Measurements from ENCODE around the gene EIF4G2. TPM values are rescaled to one million over a fixed set of nuclear protein-coding genes. Genes with fewer than 3 reads are reported as not detected.

The EIF4G2 gene
- total RNA-seq, 1 experiment from 2014 or later, result 2,422 TPM

DNA sequence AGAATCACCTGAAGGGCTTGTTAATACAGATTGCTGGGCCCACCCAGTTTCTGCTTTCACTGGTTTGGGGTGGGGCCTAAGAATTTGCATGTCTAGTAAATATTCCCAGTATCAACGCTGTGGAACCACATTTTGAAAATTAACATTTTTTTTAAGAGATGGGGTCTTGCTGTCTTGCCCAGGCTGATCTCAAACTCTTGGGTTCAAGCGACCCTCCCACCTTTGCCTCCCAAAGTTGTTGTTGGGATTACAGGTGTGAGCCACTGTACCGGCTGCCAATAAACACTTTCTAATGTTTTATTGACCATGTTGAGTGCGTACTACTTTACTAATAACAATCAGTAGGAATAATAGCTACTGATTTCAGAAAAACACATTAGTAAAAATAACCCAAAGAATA lies 2.5 kb downstream of the EIF4G2 start:
- ATAC-seq, result no peak
- Histone ChIP-seq H3K9me3 (ENCODE audit: control insufficient read depth, insufficient read depth, low read depth, low read length) (no peaks in the 10 kb centered on the region), H3K4me3 (ENCODE audit: low read depth in 2 of 2, low read length in 2 of 2) (peak overlapping the region; percentile 83 to 86), H3K4me1 (ENCODE audit: control insufficient read depth, insufficient read depth, low read length) (peaks cover 54% of the 10 kb centered on the region), H3K27me3 (ENCODE audit: control insufficient read depth, insufficient read depth, low read length) (no peaks in the 10 kb centered on the region), H3K27ac (ENCODE audit: low read length) (peak overlapping the region; percentile 96), H3K36me3 (ENCODE audit: control insufficient read depth, insufficient read depth, low read length) (peaks cover 64% of the 10 kb centered on the region)
- no TSS peak for BruUV-seq (replicated peaks)
- TF ChIP-seq, protein P1, sequence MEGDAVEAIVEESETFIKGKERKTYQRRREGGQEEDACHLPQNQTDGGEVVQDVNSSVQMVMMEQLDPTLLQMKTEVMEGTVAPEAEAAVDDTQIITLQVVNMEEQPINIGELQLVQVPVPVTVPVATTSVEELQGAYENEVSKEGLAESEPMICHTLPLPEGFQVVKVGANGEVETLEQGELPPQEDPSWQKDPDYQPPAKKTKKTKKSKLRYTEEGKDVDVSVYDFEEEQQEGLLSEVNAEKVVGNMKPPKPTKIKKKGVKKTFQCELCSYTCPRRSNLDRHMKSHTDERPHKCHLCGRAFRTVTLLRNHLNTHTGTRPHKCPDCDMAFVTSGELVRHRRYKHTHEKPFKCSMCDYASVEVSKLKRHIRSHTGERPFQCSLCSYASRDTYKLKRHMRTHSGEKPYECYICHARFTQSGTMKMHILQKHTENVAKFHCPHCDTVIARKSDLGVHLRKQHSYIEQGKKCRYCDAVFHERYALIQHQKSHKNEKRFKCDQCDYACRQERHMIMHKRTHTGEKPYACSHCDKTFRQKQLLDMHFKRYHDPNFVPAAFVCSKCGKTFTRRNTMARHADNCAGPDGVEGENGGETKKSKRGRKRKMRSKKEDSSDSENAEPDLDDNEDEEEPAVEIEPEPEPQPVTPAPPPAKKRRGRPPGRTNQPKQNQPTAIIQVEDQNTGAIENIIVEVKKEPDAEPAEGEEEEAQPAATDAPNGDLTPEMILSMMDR (IDR thresholded peaks at IDR 0.05), result no peak
- no peak for TF ChIP-seq TCF7L2 (IDR thresholded peaks at IDR 0.05; ENCODE audit: low read depth, low read length)
- DNase-seq (ENCODE audit: low read depth, low spot score), result no peak
- intact Hi-C loops (cut with micrococcal nuclease; ENCODE audit: unreplicated experiment), result loop anchor here (5.0 kb wide), 2 partner anchors 51 to 121 kb away; partner anchors contain the start of gene ZBED5
- ChIA-PET CTCF (no interaction called here), POLR2A (interaction anchor here (0.7 kb wide), 1 partner anchor 107 kb away, joined by 3 read pairs; no protein-coding TSS in a partner anchor)
- in situ Hi-C loops (cut with HindIII; ENCODE audit: low pct_unique_long_range_greater_than_20kb, low sequenced_read_pairs), result no loop called here

DNA sequence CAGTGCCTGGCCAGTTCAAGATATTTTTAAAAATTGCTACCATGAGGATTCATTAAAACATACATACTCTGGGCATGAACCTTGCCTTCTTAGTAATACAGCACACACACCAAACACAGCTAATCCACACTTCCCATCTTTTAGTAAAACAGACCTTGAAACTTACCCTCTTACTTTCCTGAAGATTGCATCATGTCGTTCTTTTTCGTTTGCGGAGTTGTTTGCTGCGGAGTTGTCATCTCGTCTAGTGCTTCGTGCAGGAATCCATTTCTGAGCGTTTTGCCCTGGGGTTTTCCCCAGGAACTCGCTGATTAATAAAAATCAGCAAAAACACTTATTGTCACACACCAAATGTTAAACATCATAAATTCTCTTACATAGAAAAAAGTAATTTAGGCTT lies 3.0 kb downstream of the EIF4G2 start:
- intact Hi-C loops (cut with micrococcal nuclease; ENCODE audit: unreplicated experiment), result loop anchor here (5.0 kb wide), 2 partner anchors 52 to 122 kb away; partner anchors contain the start of gene ZBED5

More for the DNA sequence above, 3.0 kb downstream of the EIF4G2 start:
- Histone ChIP-seq H3K36me3 (ENCODE audit: control insufficient read depth, insufficient read depth, low read length) (peaks cover 69% of the 10 kb centered on the region), H3K4me1 (ENCODE audit: control insufficient read depth, insufficient read depth, low read length) (peaks cover 54% of the 10 kb centered on the region), H3K9me3 (ENCODE audit: control insufficient read depth, insufficient read depth, low read depth, low read length) (no peaks in the 10 kb centered on the region), H3K4me3 (ENCODE audit: low read depth in 2 of 2, low read length in 2 of 2) (peak overlapping the region; percentile 83 to 86), H3K27ac (ENCODE audit: low read length) (peak overlapping the region; percentile 96), H3K27me3 (ENCODE audit: control insufficient read depth, insufficient read depth, low read length) (no peaks in the 10 kb centered on the region)
- ATAC-seq, result no peak
- ChIA-PET CTCF (no interaction called here), POLR2A (interaction anchor here (0.7 kb wide), 1 partner anchor 108 kb away, joined by 3 read pairs; no protein-coding TSS in a partner anchor)
- TF ChIP-seq SIN3A (IDR thresholded peaks at IDR 0.05; ENCODE audit: borderline replicate concordance, insufficient read depth, low read depth, low read length) (no peak), POLR2AphosphoS5 (IDR thresholded peaks at IDR 0.05; ENCODE audit: low read depth, low read length) (no peak), TCF7L2 (IDR thresholded peaks at IDR 0.05; ENCODE audit: low read depth, low read length) (no peak)
- TF ChIP-seq, protein P2, sequence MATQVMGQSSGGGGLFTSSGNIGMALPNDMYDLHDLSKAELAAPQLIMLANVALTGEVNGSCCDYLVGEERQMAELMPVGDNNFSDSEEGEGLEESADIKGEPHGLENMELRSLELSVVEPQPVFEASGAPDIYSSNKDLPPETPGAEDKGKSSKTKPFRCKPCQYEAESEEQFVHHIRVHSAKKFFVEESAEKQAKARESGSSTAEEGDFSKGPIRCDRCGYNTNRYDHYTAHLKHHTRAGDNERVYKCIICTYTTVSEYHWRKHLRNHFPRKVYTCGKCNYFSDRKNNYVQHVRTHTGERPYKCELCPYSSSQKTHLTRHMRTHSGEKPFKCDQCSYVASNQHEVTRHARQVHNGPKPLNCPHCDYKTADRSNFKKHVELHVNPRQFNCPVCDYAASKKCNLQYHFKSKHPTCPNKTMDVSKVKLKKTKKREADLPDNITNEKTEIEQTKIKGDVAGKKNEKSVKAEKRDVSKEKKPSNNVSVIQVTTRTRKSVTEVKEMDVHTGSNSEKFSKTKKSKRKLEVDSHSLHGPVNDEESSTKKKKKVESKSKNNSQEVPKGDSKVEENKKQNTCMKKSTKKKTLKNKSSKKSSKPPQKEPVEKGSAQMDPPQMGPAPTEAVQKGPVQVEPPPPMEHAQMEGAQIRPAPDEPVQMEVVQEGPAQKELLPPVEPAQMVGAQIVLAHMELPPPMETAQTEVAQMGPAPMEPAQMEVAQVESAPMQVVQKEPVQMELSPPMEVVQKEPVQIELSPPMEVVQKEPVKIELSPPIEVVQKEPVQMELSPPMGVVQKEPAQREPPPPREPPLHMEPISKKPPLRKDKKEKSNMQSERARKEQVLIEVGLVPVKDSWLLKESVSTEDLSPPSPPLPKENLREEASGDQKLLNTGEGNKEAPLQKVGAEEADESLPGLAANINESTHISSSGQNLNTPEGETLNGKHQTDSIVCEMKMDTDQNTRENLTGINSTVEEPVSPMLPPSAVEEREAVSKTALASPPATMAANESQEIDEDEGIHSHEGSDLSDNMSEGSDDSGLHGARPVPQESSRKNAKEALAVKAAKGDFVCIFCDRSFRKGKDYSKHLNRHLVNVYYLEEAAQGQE (IDR thresholded peaks at IDR 0.05; ENCODE audit: insufficient read depth in 1 of 2, low read depth in 2 of 2, low read length in 1 of 2), result no peak
- TF ChIP-seq, protein P1 (IDR thresholded peaks at IDR 0.05), result no peak
- BruUV-seq (replicated peaks), result no TSS peak
- in situ Hi-C loops (cut with HindIII; ENCODE audit: low pct_unique_long_range_greater_than_20kb, low sequenced_read_pairs), result no loop called here
- no peak for DNase-seq (ENCODE audit: low read depth, low spot score)

Measured in Panc1 (cell line).